Activated naive CD4-positive, alpha-beta T cell treated with anti-CD3 and anti-CD28 coated beads, Interleukin-2, amount 50 U/mL, for 24 hours (primary cell): ENCODE measurements around the gene PRUNE2.

ENCODE experiments used
- H3K27ac Mint-ChIP-seq: one replicate; pipeline ENCODE4 v1.8.0; 2021; ENCODE audit warnings: mild to moderate bottlenecking, mixed read lengths
- H3K27me3 Mint-ChIP-seq: one replicate; pipeline ENCODE4 v1.8.0; 2021; ENCODE audit warnings: mixed read lengths
- H3K36me3 Mint-ChIP-seq: one replicate; pipeline ENCODE4 v1.8.0; 2021; ENCODE audit warnings: mixed read lengths
- H3K4me1 Mint-ChIP-seq: one replicate; pipeline ENCODE4 v1.8.0; 2021; ENCODE audit warnings: mixed read lengths
- H3K4me3 Mint-ChIP-seq: one replicate; pipeline ENCODE4 v1.8.0; 2021; ENCODE audit warnings: mild to moderate bottlenecking, mixed read lengths
- H3K9me3 Mint-ChIP-seq: one replicate; pipeline ENCODE4 v1.8.0; 2021; ENCODE audit warnings: mixed read lengths

The PRUNE2 gene

DNA sequence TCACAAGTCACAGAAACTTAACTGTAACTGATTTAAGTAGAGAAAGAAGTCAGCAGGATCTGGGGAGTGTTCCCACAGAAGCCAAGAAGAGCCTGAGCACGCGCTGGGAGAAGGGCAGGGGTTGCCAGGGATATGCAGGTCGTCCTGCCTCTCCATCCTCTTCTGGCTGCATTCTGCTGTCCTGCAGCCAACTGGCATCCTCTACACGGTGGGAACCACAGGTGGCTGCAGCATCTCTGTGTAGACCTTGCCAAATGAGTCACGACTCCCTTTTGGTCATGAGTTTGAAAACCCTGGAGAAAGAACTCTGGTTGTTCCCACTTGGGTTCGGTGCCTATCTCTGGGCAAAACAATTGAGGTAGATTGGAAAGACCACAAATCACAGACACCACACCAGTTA is 180.0 kb downstream of the PRUNE2 start:
- no peaks in the 10 kb centered on the region for H3K9me3 Mint-ChIP-seq

DNA sequence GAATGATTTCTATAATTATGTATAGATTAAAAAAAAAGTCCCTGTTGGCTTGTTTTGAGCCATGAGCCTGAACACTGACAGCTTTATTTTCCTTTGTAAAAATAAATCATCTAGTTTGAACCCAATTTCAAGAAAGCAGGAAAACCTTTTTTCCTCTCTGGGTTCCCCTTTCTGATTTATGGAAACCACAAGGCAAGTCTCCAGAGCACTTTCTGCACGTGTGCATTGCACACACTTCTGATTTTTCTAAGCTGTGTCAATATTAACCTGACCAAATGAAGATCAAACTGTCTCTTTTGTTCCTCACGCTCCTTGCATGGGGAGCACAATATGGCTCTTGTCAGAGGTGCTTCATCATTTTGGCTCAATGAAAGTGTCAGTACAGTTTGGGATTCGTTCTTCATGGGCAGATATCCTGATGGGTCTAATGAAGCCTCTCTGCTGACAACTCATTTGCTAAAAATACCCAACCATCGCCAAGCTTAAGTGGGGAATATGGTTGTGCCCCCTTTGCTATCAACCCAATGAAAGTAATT is 180.8 kb downstream of the PRUNE2 start:
- Mint-ChIP-seq H3K9me3 (no peaks in the 10 kb centered on the region), H3K27ac (no peak overlapping the region), H3K4me3 (no peak overlapping the region), H3K4me1 (no peaks in the 10 kb centered on the region), H3K27me3 (peaks cover 8% of the 10 kb centered on the region), H3K36me3 (no peaks in the 10 kb centered on the region)

More for the DNA sequence above, 180.0 kb downstream of the PRUNE2 start:
- H3K4me1 Mint-ChIP-seq: no peaks in the 10 kb centered on the region
- H3K27ac Mint-ChIP-seq: no peak overlapping the region
- H3K27me3 Mint-ChIP-seq: peaks cover 5% of the 10 kb centered on the region
- H3K4me3 Mint-ChIP-seq: no peak overlapping the region
- no peaks in the 10 kb centered on the region for H3K36me3 Mint-ChIP-seq

DNA sequence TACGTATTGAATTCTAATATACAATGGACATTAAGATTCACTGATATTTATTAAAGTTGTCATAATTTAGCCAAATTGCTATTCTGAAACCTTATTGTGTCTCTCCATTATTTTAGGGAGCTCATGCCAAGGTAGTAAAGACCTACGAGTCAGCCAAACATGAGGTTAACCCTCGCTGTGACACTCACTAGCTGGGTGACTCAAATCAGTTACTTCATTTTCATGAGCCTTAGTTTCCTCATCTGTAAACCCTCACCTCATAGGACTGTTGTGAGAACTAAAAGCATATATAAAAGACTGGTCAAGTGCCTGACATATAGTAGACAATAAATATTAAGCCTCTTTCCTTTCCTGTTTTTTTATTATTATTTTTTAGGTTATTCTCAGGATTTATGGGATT is 185.7 kb downstream of the PRUNE2 start:
- no peaks in the 10 kb centered on the region for H3K4me1 Mint-ChIP-seq
- peaks cover 10% of the 10 kb centered on the region for H3K27me3 Mint-ChIP-seq

DNA sequence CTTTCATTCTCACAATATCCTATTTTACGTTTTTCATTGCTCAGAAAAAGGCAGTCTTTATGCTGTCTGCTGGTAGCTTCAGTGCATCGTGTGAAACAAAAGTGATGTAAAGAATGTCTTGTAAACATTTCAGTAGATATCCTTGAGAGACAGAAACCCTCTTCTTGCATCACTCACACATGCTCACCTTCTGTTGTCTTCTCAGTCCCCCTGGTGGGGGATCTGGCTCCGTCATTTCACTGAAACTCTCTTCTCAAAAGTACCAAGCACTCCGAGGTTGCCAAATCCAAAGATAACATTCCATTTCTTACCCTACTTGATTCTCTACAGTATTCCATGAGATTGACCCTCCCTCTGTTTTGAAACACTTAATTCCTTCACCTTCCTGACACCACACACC is 187.7 kb downstream of the PRUNE2 start:
- no peaks in the 10 kb centered on the region for H3K9me3 Mint-ChIP-seq
- H3K36me3 Mint-ChIP-seq: no peaks in the 10 kb centered on the region
- no peaks in the 10 kb centered on the region for H3K4me1 Mint-ChIP-seq

More for the DNA sequence above, 185.7 kb downstream of the PRUNE2 start:
- no peaks in the 10 kb centered on the region for H3K9me3 Mint-ChIP-seq
- H3K4me3 Mint-ChIP-seq: no peak overlapping the region
- H3K27ac Mint-ChIP-seq: no peak overlapping the region
- H3K36me3 Mint-ChIP-seq: no peaks in the 10 kb centered on the region

DNA sequence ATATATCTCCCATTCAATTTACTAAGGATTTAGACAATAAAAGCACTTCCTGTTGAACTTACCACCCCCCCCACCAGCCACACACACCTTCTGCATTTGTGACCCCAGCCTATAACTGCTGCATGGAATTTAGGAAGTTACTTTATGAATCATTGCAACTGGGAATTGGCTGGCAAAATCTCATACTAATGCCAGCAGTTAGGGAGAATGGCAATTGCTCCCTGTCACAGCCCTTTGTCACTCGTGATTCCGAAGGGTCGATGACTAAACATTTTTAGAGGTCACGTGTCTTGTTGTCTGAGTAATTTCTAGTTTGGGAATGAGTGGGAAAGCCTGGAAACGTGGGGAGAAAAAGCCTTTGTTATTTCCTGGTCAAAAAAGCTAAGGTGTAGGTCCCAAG is 188.3 kb downstream of the PRUNE2 start:
- no peak overlapping the region for H3K27ac Mint-ChIP-seq
- no peaks in the 10 kb centered on the region for H3K9me3 Mint-ChIP-seq
- H3K4me3 Mint-ChIP-seq: no peak overlapping the region
- H3K36me3 Mint-ChIP-seq: no peaks in the 10 kb centered on the region
- H3K27me3 Mint-ChIP-seq: peaks cover 10% of the 10 kb centered on the region
- H3K4me1 Mint-ChIP-seq: no peaks in the 10 kb centered on the region

More for the DNA sequence above, 187.7 kb downstream of the PRUNE2 start:
- Mint-ChIP-seq H3K4me3 (no peak overlapping the region), H3K27me3 (peaks cover 10% of the 10 kb centered on the region), H3K27ac (no peak overlapping the region)

DNA sequence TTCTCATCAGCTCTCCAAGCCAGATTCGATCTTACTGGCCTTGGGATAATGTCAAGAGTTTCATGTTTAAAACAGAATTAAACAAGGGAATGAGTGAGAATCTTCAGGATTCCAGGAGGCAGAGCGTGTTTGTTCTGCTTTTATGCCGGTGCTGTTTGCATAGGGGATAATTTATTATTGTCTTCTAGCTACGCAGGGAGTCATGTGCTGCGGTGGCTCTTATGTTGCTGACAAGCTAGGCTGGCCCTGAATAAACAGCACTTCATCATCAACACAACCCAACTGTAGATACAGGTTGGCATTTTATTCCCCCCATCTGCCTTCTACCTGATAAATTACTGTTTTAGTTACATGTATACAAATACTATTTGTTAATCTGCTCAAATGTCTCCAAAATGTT is 188.7 kb downstream of the PRUNE2 start:
- H3K27me3 Mint-ChIP-seq: peaks cover 10% of the 10 kb centered on the region
- H3K9me3 Mint-ChIP-seq: no peaks in the 10 kb centered on the region
- H3K4me3 Mint-ChIP-seq: no peak overlapping the region
- no peak overlapping the region for H3K27ac Mint-ChIP-seq
- H3K4me1 Mint-ChIP-seq: no peaks in the 10 kb centered on the region
- no peaks in the 10 kb centered on the region for H3K36me3 Mint-ChIP-seq

DNA sequence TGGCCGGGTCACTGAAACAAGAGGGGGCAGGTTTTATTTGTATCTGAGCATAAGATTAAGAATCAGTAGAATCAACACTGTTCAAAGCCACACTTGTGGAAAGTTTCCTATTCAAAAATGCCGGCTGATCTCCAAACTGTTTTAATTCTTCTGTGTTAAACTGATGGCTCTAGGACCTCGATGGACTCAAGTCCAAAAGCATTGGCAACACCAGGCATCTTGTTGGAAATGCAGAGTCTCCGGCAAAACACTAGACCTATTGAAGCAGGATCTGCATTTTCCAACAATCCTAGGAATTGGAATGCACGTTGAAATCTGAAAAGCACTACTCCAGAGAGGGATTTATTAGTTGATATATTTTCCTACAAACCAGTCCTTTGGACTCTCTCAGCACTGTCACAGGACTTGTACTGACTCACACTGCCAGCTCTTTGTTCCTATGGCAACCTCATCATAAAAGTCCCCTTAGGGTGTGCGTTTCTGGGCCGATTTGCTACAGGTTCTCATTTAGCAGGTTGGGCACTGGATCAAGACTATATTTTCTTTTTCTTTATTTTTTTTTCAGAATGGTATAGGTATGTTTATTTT is 189.7 kb downstream of the PRUNE2 start:
- no peak overlapping the region for H3K27ac Mint-ChIP-seq
- H3K27me3 Mint-ChIP-seq: peaks cover 12% of the 10 kb centered on the region
- no peaks in the 10 kb centered on the region for H3K36me3 Mint-ChIP-seq
- no peaks in the 10 kb centered on the region for H3K4me1 Mint-ChIP-seq
- no peak overlapping the region for H3K4me3 Mint-ChIP-seq
- no peaks in the 10 kb centered on the region for H3K9me3 Mint-ChIP-seq

DNA sequence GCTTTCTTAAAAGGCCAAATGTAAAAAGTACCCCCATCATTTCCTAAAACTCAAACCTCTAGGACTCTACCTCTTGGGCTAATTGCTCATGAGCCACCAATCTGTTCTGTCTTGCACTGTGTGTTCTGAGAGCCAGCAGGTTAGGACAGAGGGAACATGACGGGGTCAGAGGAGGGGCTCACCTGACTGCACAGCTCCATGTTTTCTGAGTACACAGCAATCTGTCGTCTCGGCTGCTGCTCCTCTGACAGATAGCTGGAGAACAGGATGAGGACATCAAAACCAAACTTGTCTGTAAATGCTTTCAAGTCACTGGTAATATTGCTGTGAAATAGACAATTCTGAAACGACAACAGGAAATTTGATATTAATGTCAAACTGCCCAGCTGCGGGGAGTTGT is 192.5 kb downstream of the PRUNE2 start:
- Mint-ChIP-seq H3K27me3 (peaks cover 8% of the 10 kb centered on the region), H3K9me3 (no peaks in the 10 kb centered on the region), H3K36me3 (no peaks in the 10 kb centered on the region), H3K27ac (no peak overlapping the region), H3K4me3 (no peak overlapping the region), H3K4me1 (no peaks in the 10 kb centered on the region)

DNA sequence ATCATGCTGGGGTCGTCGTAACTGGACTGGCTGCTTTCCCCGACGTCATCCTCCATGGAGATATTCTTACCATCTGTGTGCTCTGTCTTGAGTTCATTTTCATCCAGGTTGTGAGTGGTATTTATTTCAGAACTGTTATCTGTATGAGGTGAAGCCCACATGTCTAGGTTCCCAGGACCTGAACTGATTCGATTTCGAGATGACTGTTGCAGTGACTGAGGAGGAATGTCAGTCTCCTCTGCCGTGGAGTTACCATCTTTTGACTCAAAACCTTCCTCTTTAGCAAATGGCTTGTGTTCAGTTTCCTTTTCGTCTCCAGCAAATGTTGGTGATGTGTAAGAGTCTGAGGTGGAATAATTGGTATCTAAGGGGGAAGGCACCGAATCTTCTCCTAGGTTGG is 196.9 kb downstream of the PRUNE2 start:
- Mint-ChIP-seq H3K4me1 (peaks cover 5% of the 10 kb centered on the region), H3K36me3 (no peaks in the 10 kb centered on the region), H3K9me3 (no peaks in the 10 kb centered on the region), H3K27me3 (peaks cover 9% of the 10 kb centered on the region), H3K4me3 (no peak overlapping the region), H3K27ac (no peak overlapping the region)

DNA sequence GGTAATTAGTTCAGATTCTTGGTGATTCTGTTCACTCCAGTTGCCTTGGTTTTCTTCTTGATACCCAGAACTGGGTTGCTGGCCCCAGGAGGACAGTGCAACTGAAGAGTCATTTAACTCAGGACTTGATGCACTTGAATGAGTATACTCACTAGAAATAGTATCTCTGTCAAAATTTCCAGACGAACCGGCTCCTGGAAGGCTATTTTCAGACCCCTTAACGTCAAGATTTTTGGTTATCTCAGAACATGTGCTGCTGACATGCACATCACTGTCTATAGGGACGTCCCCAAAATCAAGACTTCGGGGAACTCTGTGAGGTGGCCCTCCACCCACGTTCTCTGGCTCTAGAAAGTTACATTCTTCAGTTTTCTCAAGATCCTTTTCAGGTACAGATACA is 198.4 kb downstream of the PRUNE2 start:
- Mint-ChIP-seq H3K36me3 (no peaks in the 10 kb centered on the region), H3K4me3 (no peak overlapping the region), H3K4me1 (peaks cover 5% of the 10 kb centered on the region), H3K9me3 (no peaks in the 10 kb centered on the region), H3K27ac (no peak overlapping the region), H3K27me3 (peaks cover 6% of the 10 kb centered on the region)

DNA sequence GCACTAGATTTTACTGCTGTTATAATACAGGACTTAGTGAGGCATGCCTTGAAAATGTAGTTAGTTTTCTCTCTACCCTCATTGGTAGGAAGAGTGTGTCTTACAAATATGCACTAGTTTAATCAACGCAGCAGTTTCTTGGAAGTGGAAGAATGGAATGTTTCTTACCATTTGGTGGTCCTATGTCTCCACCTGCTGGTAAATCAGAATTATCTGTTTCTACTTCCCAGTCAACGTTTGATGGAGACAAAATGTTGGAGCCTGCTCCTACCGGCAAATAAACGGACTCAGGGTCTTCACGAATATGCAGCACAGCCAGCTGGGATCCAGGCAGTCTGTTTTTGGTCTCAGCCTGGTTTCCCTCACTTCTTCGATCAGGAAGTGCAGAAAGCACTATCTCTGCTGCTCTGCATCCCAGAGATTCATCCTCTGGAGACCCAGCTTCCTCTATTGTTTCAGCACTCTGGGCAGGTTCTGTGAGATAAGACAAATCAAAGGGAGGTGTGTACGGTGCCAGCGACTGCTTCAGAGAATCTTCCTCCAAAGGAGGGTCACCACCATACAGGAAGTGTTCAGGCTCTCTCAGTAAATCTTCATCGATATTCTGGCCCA is 201.2 kb downstream of the PRUNE2 start:
- Mint-ChIP-seq H3K36me3 (no peaks in the 10 kb centered on the region), H3K4me3 (no peak overlapping the region), H3K4me1 (peaks cover 5% of the 10 kb centered on the region), H3K27ac (no peak overlapping the region), H3K27me3 (peaks cover 8% of the 10 kb centered on the region), H3K9me3 (no peaks in the 10 kb centered on the region)

DNA sequence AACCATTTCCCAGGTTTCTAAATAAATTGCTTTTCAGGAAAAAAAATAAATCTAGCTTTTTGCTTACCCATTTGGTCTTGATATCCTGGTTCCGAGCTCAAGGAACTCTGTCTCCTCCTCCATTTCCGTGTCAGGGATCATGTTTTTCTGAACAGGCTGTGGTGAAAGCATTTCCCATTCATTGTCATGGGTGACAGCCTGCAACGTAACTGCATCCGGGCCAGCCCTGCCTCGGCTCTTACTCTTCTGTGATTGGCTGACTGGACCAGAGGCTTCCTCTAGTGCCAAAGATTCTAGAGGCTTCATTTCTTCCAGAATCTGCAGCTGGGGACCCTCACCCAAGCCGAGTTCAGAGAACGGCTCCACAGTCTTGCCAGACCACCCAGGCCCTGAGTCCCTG is 202.6 kb downstream of the PRUNE2 start:
- no peak overlapping the region for H3K4me3 Mint-ChIP-seq
- no peaks in the 10 kb centered on the region for H3K36me3 Mint-ChIP-seq
- no peak overlapping the region for H3K27ac Mint-ChIP-seq
- peaks cover 5% of the 10 kb centered on the region for H3K4me1 Mint-ChIP-seq
- H3K27me3 Mint-ChIP-seq: peaks cover 9% of the 10 kb centered on the region
- no peaks in the 10 kb centered on the region for H3K9me3 Mint-ChIP-seq

DNA sequence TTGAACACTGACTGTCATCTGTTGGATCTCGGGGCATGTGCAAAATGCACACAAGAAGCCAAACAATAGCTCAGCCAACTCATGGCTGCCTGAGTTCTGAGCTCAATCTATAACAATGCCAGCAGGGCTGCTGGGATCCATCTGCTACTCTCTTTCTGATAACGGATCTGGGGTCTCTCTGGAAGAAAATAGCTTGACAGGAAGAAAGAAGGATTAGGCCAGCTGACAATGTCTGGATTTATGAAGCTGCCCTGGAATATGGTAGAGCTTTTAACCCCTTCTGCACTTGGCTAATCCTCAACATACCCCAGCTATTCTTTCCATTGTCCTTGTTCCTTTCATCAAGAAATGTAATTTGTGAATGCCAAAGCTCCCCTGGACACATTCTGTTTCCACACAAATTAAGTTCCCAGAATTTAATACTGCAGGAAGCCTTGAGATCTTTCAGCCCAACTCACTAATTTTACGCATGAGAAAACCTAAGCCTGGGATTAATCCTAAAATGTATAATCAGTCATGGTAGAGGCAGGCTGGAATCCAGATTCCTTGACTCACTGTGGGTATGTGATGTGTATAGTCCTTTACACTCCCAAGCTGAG is 204.4 kb downstream of the PRUNE2 start:
- H3K36me3 Mint-ChIP-seq: no peaks in the 10 kb centered on the region
- H3K27me3 Mint-ChIP-seq: peaks cover 13% of the 10 kb centered on the region
- no peak overlapping the region for H3K27ac Mint-ChIP-seq
- peaks cover 5% of the 10 kb centered on the region for H3K4me1 Mint-ChIP-seq
- no peak overlapping the region for H3K4me3 Mint-ChIP-seq
- H3K9me3 Mint-ChIP-seq: no peaks in the 10 kb centered on the region

DNA sequence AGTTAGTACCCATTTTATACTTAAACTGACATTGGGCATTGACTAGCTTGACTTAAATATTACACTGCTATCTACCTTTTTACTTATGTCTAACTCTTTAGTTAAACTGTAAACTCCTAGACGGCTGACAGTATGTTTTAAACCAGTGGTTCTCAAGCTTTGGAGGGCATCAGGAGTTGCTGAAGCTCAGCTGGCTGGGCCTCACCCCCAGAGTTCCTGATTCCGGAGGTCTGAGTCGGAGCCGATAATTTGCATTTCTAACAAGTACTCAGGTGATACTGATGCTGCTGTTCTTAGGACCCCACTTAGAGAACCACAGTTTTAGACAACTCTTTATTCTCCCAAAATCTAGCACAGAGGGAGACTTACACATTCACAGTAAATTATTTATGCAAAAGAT is 205.0 kb downstream of the PRUNE2 start:
- Mint-ChIP-seq H3K4me1 (peaks cover 5% of the 10 kb centered on the region), H3K9me3 (no peaks in the 10 kb centered on the region), H3K4me3 (no peak overlapping the region), H3K27me3 (peaks cover 13% of the 10 kb centered on the region), H3K36me3 (no peaks in the 10 kb centered on the region), H3K27ac (no peak overlapping the region)

DNA sequence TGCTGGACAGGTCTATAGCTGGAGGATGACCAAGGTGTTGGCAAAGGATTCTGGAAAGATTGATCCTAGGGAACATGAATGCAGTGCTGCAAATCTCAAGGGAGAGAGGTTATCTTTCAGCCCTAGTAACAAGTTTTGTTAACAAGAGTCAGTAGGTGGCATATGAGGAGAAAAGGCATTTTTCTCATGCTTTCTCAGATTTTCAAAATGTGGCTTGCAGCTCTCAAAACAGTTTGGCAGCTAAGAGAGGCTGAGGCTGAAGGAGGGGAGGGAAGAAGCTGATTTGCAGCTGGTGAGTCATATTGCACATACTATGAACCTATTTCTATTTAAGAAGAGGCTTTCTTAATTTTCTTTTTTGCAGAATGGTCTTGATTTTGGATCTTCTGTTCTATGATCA is 205.9 kb downstream of the PRUNE2 start:
- Mint-ChIP-seq H3K9me3 (no peaks in the 10 kb centered on the region), H3K4me1 (peaks cover 4% of the 10 kb centered on the region), H3K27ac (no peak overlapping the region), H3K27me3 (peaks cover 21% of the 10 kb centered on the region), H3K36me3 (no peaks in the 10 kb centered on the region), H3K4me3 (no peak overlapping the region)

DNA sequence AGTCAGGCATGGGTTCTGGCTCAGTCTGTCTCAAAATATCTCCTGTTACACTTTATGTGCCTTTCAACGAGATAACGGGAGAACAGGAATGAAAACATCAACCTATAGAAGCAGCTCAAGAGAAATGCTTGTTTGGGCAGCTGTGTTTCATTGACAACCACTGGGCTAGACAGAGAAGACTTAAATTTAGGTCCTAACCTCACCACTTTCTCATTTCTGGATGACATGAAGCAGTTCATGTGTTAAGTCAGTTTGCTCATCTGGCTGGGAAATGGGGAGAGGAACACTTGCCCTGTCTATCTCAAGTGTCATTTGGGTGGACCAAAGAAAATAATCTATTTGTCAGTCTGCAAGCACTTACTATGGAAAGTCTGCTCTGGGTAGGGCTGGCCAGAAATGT is 208.4 kb downstream of the PRUNE2 start:
- Mint-ChIP-seq H3K4me1 (no peaks in the 10 kb centered on the region), H3K27me3 (peaks cover 23% of the 10 kb centered on the region), H3K27ac (no peak overlapping the region), H3K4me3 (no peak overlapping the region), H3K9me3 (no peaks in the 10 kb centered on the region), H3K36me3 (no peaks in the 10 kb centered on the region)
